HFFc6 (cell line): ENCODE measurements around the gene DYNC1H1. TPM values are rescaled to one million over a fixed set of nuclear protein-coding genes. Genes with fewer than 3 reads are reported as not detected.

Source experiments
- DNase-seq: peaks from one replicate; pipeline ENCODE4 v3.0.0-alpha.2; 2018
- H3K27ac Mint-ChIP-seq: 2 replicates; pipeline ENCODE4 v1.8.0; 2020; ENCODE audit warnings: mild to moderate bottlenecking, mixed read lengths
- H3K27me3 Mint-ChIP-seq: 2 replicates; pipeline ENCODE4 v1.8.0; 2021; ENCODE audit warnings: mild to moderate bottlenecking, moderate library complexity, mixed read lengths; ENCODE audit not compliant: insufficient read depth
- H3K36me3 Mint-ChIP-seq: 2 replicates; pipeline ENCODE4 v1.8.0; 2021; ENCODE audit warnings: low read depth, mixed read lengths
- H3K4me1 Mint-ChIP-seq: 2 replicates; pipeline ENCODE4 v1.8.0; 2020; ENCODE audit warnings: low read depth, mixed read lengths
- H3K4me3 Mint-ChIP-seq: 2 replicates; pipeline ENCODE4 v1.8.0; 2020; ENCODE audit warnings: mild to moderate bottlenecking, moderate library complexity, mixed read lengths
- H3K9me3 Mint-ChIP-seq: 2 replicates; pipeline ENCODE4 v1.8.0; 2020; ENCODE audit warnings: mild to moderate bottlenecking, mixed read lengths
- CTCF ChIP-seq: fragments of 200-600 bp; sonication (generic); IDR thresholded peaks from 2 replicates; pipeline ENCODE4 v1.5.0; 2021; ENCODE audit warnings: antibody characterized with exemption, mild to moderate bottlenecking
- total RNA-seq, 6 experiments: library from RNA; stranded (reverse); fragmentation: NEBNext Ultra II Directional; extraction: Animal tissue kit (Norgen Biotek cat#: 25700); gene quantifications; 2 replicates in 1 of 6; 3 replicates in 5 of 6; pipeline ENCODE4 v1.2.3, GENCODE V29; 2021

Gene DYNC1H1
- total RNA-seq, 6 experiments from 2014 or later: 364 to 643 (median 408) TPM

DNA sequence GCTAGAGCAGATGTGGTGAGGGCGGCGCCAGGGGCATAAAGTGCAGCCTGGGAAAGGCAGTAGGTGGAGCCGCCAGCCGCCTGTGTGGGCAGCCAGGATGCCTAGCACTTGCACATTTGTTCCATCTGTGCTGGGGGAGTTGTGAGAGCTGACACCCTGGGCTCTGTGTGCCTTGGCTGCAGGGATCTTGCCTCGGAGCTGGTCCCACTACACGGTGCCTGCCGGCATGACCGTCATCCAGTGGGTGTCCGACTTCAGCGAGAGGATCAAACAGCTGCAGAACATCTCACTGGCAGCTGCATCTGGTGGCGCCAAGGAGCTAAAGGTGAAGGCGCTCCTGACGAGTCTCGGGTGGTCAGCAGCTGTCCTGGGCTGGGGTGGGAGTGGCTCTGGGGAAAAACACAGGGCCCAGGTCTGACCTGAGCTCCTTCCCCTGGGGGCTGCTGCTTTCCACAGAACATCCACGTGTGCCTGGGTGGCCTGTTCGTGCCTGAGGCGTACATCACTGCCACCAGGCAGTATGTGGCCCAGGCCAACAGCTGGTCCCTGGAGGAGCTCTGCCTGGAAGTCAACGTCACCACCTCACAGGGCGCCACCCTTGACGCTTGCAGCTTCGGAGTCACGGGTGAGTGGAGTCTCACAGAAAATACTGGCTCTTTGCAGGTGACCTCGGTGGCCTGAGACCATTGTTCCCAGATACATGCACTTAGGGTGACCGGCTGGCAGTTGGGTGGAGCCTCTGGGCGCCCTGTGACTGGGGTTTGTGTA, 85.1 kb downstream of the DYNC1H1 start:
- no peak for DNase-seq
- H3K36me3 Mint-ChIP-seq: peaks cover 30% of the 10 kb centered on the region

DNA sequence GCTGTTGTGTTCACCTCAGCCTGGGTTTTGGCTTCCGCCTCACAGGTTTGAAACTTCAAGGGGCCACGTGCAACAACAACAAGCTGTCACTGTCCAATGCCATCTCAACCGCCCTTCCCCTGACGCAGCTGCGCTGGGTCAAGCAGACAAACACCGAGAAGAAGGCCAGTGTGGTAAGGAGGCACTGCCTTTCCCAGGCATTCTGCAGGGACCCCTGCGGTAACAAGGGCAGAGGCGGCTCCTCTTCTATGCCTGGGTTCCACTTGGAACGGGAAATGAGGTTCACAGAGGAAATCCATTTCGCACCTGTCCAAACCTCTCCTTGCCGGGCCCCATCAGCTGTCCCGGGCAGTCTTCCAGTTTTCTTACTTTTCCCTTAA, 85.6 kb downstream of the DYNC1H1 start:
- peaks cover 32% of the 10 kb centered on the region for H3K36me3 Mint-ChIP-seq
- no peak for TF ChIP-seq CTCF
- peaks cover 12% of the 10 kb centered on the region for H3K4me1 Mint-ChIP-seq
- H3K27ac Mint-ChIP-seq: peak overlapping the region; percentile 19; the same call in 1 of the 2 replicates
- DNase-seq: no peak
- peaks cover 3% of the 10 kb centered on the region for H3K27me3 Mint-ChIP-seq
- no peak overlapping the region for H3K4me3 Mint-ChIP-seq
- no peaks in the 10 kb centered on the region for H3K9me3 Mint-ChIP-seq

More for the DNA sequence above, 85.1 kb downstream of the DYNC1H1 start:
- no peak for TF ChIP-seq CTCF
- Mint-ChIP-seq H3K27me3 (peaks cover 2% of the 10 kb centered on the region), H3K27ac (peak overlapping the region; percentile 19; the same call in 1 of the 2 replicates), H3K4me1 (peaks cover 9% of the 10 kb centered on the region), H3K9me3 (no peaks in the 10 kb centered on the region), H3K4me3 (no peak overlapping the region; the same call in 1 of the 2 replicates)

DNA sequence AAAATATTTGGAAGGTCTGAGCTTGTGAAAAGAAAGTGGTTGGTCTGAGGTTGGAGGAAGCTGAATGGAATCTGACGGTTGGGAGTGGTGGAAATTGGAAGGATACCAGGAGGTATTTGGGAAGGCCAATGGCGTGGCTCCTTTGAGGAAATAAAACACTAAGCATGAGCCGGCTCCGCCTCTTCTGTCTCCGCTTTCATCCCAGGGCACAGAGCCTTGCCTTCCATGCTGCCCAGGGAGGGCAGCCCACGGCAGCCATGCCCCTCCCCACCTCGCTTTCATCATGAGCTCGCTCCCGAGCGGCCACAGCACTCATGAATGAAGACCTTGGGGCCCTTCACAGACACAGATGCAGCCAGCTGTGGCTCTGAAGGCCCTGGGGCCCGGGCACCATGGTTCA, 86.3 kb downstream of the DYNC1H1 start:
- Mint-ChIP-seq H3K36me3 (peaks cover 38% of the 10 kb centered on the region), H3K4me1 (peaks cover 18% of the 10 kb centered on the region)
- DNase-seq: peak; percentile 30

DNA sequence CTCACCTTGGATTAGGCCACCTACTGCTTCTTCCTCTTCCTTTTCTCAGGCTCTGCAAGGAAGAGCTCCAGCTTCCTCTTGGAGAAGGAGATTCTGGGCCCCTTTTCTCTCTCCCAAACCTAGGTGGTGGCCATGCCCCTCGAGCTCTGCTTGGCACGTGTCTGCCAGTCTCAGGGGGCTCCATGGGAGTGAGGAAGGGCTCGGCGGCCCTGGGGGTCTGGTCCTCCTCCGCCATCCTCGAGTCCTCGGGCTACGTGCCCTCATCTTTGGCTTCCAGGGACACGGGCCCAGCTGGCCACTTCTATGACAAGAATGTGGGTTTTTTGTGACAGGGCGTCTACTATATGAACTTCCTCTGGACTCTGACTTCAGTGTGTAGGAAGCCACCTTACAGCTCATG, 88.1 kb downstream of the DYNC1H1 start:
- Mint-ChIP-seq H3K4me1 (peaks cover 30% of the 10 kb centered on the region), H3K4me3 (no peak overlapping the region), H3K36me3 (peaks cover 53% of the 10 kb centered on the region), H3K27me3 (peaks cover 11% of the 10 kb centered on the region), H3K27ac (0 out of 2 replicates have a peak overlapping the region, but pooled peaks have one; percentile 33), H3K9me3 (peaks cover 3% of the 10 kb centered on the region; the same call in 1 of the 2 replicates)
- TF ChIP-seq CTCF: no peak
- DNase-seq: no peak

More for the DNA sequence above, 86.3 kb downstream of the DYNC1H1 start:
- Mint-ChIP-seq H3K27ac (no peak overlapping the region; the same call in 1 of the 2 replicates), H3K9me3 (no peaks in the 10 kb centered on the region), H3K4me3 (no peak overlapping the region), H3K27me3 (peaks cover 8% of the 10 kb centered on the region)
- no peak for TF ChIP-seq CTCF

- peaks cover 34% of the 10 kb centered on the region for H3K4me1 Mint-ChIP-seq
- peaks cover 10% of the 10 kb centered on the region for H3K27me3 Mint-ChIP-seq
- peaks cover 39% of the 10 kb centered on the region for H3K36me3 Mint-ChIP-seq
- H3K4me3 Mint-ChIP-seq: peak overlapping the region; percentile 30; the same call in 1 of the 2 replicates
- no peak for TF ChIP-seq CTCF
- H3K27ac Mint-ChIP-seq: peak overlapping the region; percentile 70
- peaks cover 3% of the 10 kb centered on the region; the same call in 1 of the 2 replicates for H3K9me3 Mint-ChIP-seq
- DNase-seq: peak; percentile 59
These were observed 91.0 kb downstream of the DYNC1H1 start for GRCh38 chr14:102055181-102055901.
